DMS114 treated with DMSO at 0.1 percent for 48 hours (cell line): ENCODE measurements around the gene CCNL2.
"Not testable (repeated sequence)": the region's sequence is repeated elsewhere in the genome, so short reads cannot be mapped to it uniquely, and the experiment has no call there.

Experiments
- DNase-seq: peaks from one replicate; lab custom pipeline; 2025; ENCODE audit not compliant: unreplicated experiment; lab: John Stamatoyannopoulos, UW

Gene CCNL2

DNA sequence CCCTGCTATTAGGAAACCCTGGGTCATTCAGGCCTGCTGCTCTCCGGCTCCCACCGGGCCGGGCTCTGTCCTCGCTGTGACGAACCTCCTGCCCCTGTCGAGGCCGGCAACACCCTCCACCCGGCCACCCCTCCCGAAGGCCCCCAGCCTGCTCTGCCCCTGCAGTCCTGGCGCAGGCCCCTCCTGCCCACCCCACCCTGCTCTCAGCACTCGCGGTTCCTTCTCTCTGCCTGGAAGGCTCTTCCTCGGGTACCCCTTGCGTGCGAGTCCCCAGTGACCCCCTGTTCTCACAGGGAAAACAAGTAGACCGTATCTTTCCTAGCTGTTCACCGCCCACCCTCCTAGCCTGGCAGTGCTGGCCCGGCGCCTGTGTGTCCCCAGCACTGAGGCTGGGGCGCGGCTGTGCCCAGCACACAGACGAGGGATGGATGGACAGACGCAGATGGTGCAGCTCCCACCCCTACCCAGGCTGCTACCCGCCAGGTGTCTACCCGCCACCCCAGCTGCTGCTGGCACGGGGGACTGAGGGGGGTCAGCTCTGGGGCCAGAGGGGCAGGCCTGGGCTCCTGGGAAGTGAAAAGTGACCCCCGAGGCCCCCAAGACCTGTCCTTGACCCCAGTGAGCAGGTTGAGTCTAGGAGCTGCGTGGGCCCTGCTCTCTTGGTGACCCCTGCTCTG lies 33.3 kb upstream of the CCNL2 start:
- no peak for DNase-seq

- DNase-seq = no peak
Observed at GRCh38 chr1:1431845-1432273, 32.7 kb upstream of the CCNL2 start.

DNA sequence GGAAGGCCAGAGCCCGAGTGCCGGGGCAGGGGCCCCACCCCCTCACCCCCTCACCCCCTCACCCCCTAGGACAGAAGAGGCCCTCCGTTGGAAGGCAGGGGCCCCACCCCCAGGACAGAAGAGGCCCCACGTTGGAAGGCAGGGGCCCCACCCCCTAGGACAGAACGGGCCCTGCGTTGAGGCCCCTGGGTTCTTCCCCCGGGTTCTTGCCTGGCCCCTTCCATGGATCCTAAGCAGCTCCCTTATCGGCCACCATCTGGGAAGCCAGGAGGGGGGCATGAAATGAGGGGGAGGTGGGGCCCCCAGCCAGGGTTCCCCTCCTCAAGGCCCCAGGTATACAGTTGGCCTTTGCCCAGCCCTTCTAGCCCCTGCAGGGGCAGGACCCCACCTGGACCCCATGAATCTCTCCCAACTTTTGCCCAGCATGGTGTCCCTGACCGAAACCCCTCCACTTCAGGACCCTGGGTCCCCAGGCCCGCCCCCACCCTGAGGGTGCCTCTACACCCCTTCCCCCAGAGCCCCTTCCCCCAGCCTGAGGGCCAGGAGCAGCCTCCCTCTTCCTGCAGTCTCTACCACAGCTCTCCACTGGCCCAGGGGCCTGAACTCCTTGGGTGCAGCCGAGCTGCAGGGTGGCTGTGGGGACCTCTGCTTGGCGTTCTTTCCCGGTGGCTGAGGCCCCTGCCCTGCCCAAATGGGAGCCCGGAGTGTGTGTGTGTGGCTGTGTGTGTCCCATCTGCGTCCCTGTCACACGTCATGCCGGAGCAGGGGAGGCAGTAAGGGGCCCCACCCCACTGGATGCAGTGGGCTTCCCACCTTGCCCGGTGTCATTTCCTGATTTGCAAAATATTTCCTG lies 32.1 kb upstream of the CCNL2 start:
- no peak for DNase-seq

GRCh38 chr1:1430114-1430982 lies 31.2 kb upstream of the CCNL2 start:
- no peak for DNase-seq

- DNase-seq = no peak
Observed at GRCh38 chr1:1429671-1430073, 30.5 kb upstream of the CCNL2 start.

GRCh38 chr1:1428967-1429366 lies 29.8 kb upstream of the CCNL2 start:
- not testable (repeated sequence) for DNase-seq

DNA sequence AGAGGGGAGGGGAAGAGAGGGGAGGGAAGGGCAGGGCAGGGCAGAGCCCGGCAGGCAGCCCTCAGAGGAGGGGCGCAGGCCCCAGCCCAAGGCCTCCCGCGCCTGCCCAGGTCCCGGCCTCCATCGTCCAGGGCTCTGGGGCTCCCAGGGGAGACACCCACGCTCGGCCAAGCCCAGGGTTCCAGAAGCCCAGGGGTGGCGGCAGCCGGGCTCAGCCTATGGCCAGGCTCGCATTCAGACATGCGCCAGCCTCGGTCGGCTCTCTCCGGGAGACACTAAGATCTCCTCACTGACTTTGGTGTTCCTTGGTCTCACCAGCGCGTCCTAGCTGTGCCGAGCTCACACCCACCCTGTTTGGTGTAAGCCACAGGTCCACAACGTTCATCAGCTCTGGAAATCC lies 29.0 kb upstream of the CCNL2 start:
- DNase-seq = no peak

GRCh38 chr1:1427820-1428148 lies 28.6 kb upstream of the CCNL2 start:
- DNase-seq = no peak

GRCh38 chr1:1427106-1427819 lies 28.1 kb upstream of the CCNL2 start:
- no peak for DNase-seq

DNA sequence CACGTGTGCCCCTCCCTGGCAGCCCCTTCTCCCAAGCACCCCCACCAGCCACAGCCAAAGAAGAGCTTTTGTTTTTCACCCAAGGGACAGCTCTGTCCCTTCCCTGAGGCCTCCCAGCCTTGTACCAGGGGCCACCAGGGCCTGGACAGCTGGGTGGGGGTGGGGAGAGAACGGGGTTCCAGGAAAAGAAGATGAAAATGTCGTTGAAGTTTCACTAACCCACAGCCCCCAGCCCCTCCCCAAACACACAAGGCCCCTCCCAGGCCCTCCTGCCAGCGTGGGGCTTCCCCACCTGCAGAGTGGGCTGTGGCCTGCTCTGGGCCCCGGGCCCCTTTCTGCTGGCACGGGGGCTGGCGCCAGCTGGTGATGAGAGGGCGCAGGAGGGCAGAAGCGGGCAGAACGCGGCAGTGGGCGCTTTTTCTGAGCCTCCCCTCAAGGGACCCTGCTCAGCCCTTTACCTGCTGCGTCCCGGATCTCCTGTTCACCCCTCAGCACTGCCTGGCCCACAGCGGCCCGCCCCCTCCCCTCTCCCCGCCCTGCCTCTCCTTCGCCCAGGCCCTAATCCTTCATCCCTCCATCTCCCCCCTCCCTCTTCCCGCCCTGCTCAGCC lies 27.5 kb upstream of the CCNL2 start:
- DNase-seq = no peak

DNA sequence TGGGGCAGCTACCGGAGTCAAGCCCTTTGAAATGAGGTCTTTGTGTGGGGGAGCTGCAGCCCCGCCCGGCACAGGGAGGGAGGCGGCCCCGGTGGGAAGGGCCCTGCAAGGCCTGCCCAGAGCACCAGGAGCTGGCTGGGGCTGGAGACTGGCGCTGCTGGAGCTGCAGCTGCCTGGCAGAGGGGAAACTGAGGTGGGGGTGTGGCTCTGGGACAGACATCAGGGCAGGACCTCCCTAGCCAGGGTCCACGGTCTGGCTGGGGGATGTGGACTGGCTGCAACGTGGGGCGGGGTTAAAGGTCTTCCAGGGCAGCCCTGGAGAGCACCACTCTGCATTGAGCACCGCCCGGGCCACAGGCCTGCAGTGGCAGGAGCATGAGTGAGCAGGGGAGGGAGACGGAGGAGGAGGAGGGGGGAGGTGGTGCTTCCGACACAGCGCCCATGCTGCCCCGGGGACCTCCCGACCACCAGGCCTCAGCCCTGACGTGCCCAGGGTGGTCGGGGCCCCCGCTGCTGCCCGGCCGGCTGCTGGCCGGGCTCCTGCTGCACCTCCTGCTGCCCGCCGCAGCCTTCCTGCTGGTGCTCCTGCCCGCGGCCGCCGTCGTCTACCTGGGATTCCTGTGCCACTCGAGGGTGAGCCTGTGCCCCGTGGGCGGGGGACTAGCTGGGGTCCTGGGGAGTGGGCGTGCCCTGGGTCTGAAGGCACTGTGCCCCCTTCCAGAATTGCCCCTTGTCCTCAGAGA lies 26.8 kb upstream of the CCNL2 start:
- no peak for DNase-seq

GRCh38 chr1:1425426-1425752 lies 26.3 kb upstream of the CCNL2 start:
- DNase-seq = no peak

GRCh38 chr1:1424707-1425106 lies 25.6 kb upstream of the CCNL2 start:
- DNase-seq = no peak

DNA sequence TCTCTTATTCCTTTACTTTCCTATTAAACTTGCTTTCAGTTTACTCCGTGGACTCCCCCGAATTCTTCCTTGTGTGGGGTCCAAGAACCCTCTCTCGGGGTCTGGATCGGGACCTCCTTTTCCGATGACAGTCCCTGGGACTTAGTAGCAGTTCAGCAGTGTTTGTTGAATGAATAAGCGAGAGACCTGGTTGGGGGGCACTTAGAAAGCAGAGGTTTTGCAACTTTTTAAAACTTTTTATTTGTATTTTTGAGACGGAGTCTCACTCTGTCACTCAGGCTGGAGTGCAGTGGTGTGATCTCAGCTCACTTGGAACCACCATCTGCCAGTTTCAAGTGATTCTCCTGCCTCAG lies 24.1 kb upstream of the CCNL2 start:
- no peak for DNase-seq

GRCh38 chr1:1422465-1423244 lies 23.5 kb upstream of the CCNL2 start:
- no peak for DNase-seq

DNA sequence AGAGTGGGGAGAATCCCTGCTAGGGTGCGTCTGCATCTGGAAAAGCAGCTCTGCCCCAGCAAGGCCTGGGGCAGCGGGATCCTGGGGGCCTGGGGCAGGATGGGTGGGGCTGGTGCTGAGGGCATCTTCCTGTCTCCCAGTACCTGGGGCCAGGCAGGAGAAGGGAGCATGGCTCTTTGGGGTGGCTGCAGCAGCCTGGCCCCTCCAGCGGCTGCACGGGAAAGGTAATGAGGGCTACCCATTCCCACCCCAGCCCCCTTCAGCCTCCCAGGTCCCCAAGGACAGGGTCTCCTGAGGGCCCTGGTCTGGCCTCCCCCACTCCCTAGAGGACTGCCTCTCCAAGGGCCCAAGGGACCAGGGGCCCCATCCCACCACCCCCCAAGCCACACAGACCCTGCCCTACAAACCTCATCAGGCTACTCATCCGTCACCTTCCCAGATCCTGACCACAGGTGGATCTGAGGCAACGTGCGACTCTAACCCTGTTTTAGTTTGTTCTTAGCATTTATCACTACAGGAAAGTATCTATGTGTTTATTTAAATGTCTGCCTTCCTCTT lies 22.9 kb upstream of the CCNL2 start:
- DNase-seq = no peak

DNA sequence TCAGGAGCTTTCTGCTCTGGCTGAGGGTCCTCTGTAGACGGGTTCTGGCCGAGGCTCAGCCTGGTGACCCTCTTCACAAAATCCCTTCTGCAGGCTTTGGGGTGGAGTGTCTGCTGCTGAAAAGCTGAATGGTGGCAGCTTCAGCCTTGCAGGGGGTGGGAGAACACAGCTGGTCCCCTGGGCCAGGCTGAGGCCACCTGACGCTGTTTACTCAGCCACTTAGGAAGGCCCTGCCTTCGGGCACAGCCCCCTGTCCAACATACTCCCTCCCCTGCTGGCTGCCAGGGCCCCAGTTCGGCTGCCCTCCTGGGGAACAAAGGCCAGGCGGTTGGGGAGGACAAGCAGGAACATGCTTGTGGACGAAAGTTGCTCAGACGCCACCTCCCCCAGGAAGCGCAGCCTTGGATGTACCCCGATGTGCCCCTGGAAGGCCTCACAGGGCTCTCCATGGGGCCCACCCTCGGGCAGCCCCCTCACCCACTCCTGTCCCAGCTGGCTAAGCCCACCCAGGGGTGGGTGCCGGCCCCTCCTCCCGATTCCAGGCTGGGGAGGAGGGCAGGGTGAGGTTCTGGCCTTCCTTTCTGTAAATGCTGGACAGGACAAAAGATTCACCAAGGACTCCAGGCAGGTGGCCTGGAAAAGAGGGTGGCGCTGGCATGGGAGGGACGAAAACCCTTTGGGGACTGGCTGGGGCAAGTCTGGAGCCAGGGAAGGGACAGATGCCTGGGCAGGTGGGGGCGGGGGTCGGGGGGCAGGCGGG lies 22.2 kb upstream of the CCNL2 start, which contains the start of gene ANKRD65:
Gene ANKRD65 (minus strand): TSS at position 130 of the 760 bp plus-strand sequence. CDS start 271 bp downstream, outside the sequence.
- DNase-seq = no peak

DNA sequence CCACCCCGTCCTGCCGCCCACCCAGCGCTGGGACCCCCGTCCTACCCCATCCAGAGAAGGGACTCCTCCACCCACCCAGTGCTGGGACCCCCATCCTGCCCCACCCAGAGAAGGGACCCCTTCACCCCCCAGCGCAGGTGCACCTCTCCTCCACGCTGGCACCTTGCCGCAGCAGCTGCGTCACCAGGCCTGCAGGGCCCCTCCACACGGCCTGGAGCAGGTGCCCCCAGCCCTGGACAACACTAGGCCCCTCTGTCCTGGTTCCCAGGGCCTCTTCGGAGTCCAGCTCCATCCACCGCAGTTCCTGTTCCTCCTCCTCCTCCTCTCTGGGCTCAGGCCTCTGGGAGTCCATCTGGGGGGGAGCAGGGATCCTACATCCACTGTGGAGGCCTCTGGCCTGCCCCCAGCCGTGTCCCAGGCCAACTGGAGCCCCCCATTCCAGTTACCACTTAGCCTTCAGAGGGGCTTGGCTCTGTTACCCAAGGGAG lies 21.6 kb upstream of the CCNL2 start:
- DNase-seq = no peak
